CD4-positive, alpha-beta T cell (primary cell): Measurements from ENCODE around the gene JAK1. TPM values are rescaled to one million over a fixed set of nuclear protein-coding genes. Genes with fewer than 3 reads are reported as not detected.

Experiments
- ATAC-seq: fragments of 200-7000 bp; cut with Tn5 transposase; one replicate; pipeline ENCODE4 v1.10.0; 2022; ENCODE audit warnings: mild to moderate bottlenecking; ENCODE audit not compliant: poor library complexity
- CTCF ChIA-PET: fragments of 350-600 bp; sonication (Branson Sonifier 250); formaldehyde crosslinking; loops from one replicate; lab custom pipeline; 2021; ENCODE audit warnings: antibody characterized with exemption, inconsistent platforms; lab: Charles Lee
- POLR2A ChIA-PET: fragments of 350-600 bp; sonication (Branson Sonifier 250); formaldehyde crosslinking; loops from one replicate; lab custom pipeline; 2021; ENCODE audit warnings: antibody characterized with exemption, inconsistent platforms; lab: Charles Lee
- DNase-seq, 14 experiments: peaks; one replicate each; pipeline ENCODE4 v3.0.0-alpha.2; 2013 to 2020; ENCODE audit warnings: mixed read lengths in 2 of 14
- H3K27ac ChIP-seq, 2 donors: one replicate each; pipeline versions ENCODE4 v1.5.1 to v1.7.0; 2013; ENCODE audit warnings: low read length in 2 of 2, low read depth in 1 of 2, mild to moderate bottlenecking in 1 of 2
- H3K27me3 ChIP-seq, 2 experiments: 1 replicate in 1 of 2; 2 replicates in 1 of 2; pipeline versions ENCODE4 v1.6.1 to v1.7.0; 2013; ENCODE audit warnings: low read length in 2 of 2, control low read depth in 1 of 2, mild to moderate bottlenecking in 1 of 2, moderate library complexity in 1 of 2; ENCODE audit not compliant: insufficient read depth in 2 of 2, control insufficient read depth in 1 of 2
- H3K36me3 ChIP-seq: one replicate; pipeline ENCODE4 v1.6.1; 2013; ENCODE audit warnings: low read length, control low read depth; ENCODE audit not compliant: insufficient read depth
- H3K4me1 ChIP-seq: one replicate; pipeline ENCODE4 v1.6.1; 2013; ENCODE audit warnings: low read length, control low read depth; ENCODE audit not compliant: insufficient read depth
- H3K4me3 ChIP-seq: one replicate; pipeline ENCODE4 v1.5.1; 2013; ENCODE audit warnings: mild to moderate bottlenecking, low read length, moderate library complexity
- H3K9me3 ChIP-seq, 2 experiments: 1 replicate in 1 of 2; 2 replicates in 1 of 2; pipeline versions ENCODE4 v1.6.1 to v1.7.0; 2013; ENCODE audit warnings: low read length in 2 of 2, mild to moderate bottlenecking in 2 of 2, control low read depth in 1 of 2, moderate library complexity in 1 of 2; ENCODE audit not compliant: control insufficient read depth in 1 of 2, insufficient read depth in 1 of 2
- H3K27ac Mint-ChIP-seq: one replicate; pipeline ENCODE4 v1.8.0; 2020; ENCODE audit warnings: mixed read lengths
- H3K27me3 Mint-ChIP-seq: one replicate; pipeline ENCODE4 v1.8.0; 2021; ENCODE audit warnings: mixed read lengths
- H3K36me3 Mint-ChIP-seq: one replicate; pipeline ENCODE4 v1.8.0; 2021; ENCODE audit warnings: low read depth, mixed read lengths
- H3K4me1 Mint-ChIP-seq: one replicate; pipeline ENCODE4 v1.8.0; 2021; ENCODE audit warnings: low read depth, mixed read lengths
- H3K4me3 Mint-ChIP-seq: one replicate; pipeline ENCODE4 v1.8.0; 2020; ENCODE audit warnings: mild to moderate bottlenecking, mixed read lengths
- H3K9me3 Mint-ChIP-seq: one replicate; pipeline ENCODE4 v1.8.0; 2020; ENCODE audit warnings: mixed read lengths
- intact Hi-C, 2 experiments: fragments of 100-400 bp; cut with DNase I in 1 of 2; cut with micrococcal nuclease in 1 of 2; formaldehyde crosslinking; loops; one replicate each; pipeline versions ENCODE4 v1.15.1 to v1.9.0; 2023 to 2025; cut with DNase I, micrococcal nuclease
- total RNA-seq, 174 experiments: library from RNA in 2 of 174; stranded (reverse) in 2 of 174; gene quantifications; one replicate each; pipeline ENCODE4 v1.2.3 and lab custom pipeline; 2021 to 2026
- TF ChIP-seq, protein P1 (sequence below): fragments of 200-600 bp; IDR thresholded peaks from one replicate; pipeline ENCODE4 v1.8.0; 2022; ENCODE audit warnings: antibody characterized with exemption, mild to moderate bottlenecking

JAK1 gene
- total RNA-seq, 2 experiments from 2014 or later, result 240 to 252 TPM

DNA sequence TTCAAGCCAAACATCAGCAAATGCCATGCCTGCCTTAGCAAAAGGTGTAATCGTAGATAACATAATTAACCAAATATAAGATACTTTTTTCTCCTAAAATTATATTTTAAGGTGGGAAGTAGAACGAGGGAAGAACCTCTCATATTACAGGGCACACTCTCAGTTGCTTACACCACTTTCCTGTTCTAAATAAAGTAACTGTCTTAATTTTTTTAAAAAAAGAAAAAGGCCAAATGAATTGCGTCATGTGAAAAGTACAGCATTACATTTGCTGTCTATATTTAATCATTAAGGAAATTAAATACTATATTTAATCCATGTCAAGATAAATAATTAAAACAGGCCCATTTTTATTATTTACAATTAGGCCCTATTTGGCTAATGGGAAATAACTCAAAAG is 23.7 kb downstream of the JAK1 start:
- Mint-ChIP-seq H3K9me3 (no peaks in the 10 kb centered on the region), H3K36me3 (peaks cover 18% of the 10 kb centered on the region), H3K27me3 (no peaks in the 10 kb centered on the region), H3K4me3 (no peak overlapping the region), H3K27ac (no peak overlapping the region), H3K4me1 (peaks cover 92% of the 10 kb centered on the region)
- intact Hi-C loops, result no loop called here
- no peaks in the 10 kb centered on the region for H3K36me3 ChIP-seq
- peaks cover 0 to 2% of the 10 kb centered on the region in 2 experiments for H3K9me3 ChIP-seq
- no peak overlapping the region for H3K27ac ChIP-seq
- TF ChIP-seq, protein P1, sequence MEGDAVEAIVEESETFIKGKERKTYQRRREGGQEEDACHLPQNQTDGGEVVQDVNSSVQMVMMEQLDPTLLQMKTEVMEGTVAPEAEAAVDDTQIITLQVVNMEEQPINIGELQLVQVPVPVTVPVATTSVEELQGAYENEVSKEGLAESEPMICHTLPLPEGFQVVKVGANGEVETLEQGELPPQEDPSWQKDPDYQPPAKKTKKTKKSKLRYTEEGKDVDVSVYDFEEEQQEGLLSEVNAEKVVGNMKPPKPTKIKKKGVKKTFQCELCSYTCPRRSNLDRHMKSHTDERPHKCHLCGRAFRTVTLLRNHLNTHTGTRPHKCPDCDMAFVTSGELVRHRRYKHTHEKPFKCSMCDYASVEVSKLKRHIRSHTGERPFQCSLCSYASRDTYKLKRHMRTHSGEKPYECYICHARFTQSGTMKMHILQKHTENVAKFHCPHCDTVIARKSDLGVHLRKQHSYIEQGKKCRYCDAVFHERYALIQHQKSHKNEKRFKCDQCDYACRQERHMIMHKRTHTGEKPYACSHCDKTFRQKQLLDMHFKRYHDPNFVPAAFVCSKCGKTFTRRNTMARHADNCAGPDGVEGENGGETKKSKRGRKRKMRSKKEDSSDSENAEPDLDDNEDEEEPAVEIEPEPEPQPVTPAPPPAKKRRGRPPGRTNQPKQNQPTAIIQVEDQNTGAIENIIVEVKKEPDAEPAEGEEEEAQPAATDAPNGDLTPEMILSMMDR, result no peak
- DNase-seq (no peak), ATAC-seq (no peak)
- H3K4me3 ChIP-seq, result no peak overlapping the region
- ChIA-PET CTCF (no interaction called here), POLR2A (no interaction called here)
- peaks cover 33% of the 10 kb centered on the region for H3K4me1 ChIP-seq
- H3K27me3 ChIP-seq, result no peaks in the 10 kb centered on the region

DNA sequence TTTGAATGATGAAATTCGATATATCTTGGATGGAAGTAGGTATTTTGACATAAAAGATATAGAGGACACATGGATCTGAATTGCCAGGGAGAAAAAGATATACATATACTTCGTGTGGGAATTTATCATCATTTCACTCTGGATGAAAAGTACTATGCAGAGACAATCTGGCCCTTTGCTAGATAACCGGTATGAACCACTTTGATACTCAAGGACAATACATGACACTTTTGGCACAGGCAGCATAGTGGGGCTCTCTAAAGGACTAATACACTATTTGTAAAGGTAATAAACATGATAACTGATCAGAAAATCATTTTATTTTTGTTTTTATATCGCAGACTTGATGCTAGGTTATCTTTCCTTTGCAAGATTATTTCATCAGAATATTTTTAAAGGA is 24.2 kb downstream of the JAK1 start:
- peaks cover 31% of the 10 kb centered on the region for H3K4me1 ChIP-seq
- CTCF ChIA-PET, result interaction anchor here (1.1 kb wide), 1 partner anchor 31 kb away, joined by 3 read pairs; no protein-coding TSS in a partner anchor

DNA sequence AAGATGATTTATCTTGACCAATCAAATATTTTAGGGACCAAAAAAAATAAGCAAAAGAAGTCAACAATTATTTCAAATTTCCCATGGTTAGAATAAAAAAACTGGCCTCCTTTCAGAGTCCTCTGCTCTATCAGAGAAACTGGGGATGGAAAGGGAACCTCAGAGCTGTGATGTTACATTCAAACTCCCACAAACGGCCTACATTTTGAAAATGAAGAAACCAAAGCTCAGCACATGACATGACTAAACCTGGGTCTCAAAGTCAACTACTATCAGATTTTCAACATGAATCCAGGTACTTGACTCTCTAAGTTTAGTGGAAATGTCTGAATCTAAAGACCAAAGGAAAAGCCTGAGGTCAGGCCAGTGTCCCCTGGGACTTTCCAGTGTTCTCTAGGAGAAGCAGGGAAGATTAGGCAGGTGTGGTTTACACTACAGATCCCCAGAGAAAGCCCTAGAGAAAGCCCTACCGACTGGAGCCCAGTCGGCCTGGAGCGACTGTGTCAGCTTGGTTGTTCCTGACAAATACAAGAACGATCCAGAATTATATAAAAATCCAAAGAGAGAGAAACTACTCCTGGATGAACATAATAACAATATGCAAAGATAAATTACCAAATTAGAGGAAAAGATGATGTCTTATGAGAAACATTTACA is 24.8 kb downstream of the JAK1 start:
- Histone ChIP-seq H3K36me3 (no peaks in the 10 kb centered on the region), H3K4me3 (no peak overlapping the region), H3K4me1 (peaks cover 33% of the 10 kb centered on the region), H3K27ac (no peak overlapping the region), H3K27me3 (no peaks in the 10 kb centered on the region), H3K9me3 (peaks cover 0 to 3% of the 10 kb centered on the region in 2 experiments)
- no peaks in the 10 kb centered on the region for H3K27me3 Mint-ChIP-seq
- H3K9me3 Mint-ChIP-seq, result no peaks in the 10 kb centered on the region
- peaks cover 91% of the 10 kb centered on the region for H3K4me1 Mint-ChIP-seq
- peaks cover 18% of the 10 kb centered on the region for H3K36me3 Mint-ChIP-seq
- H3K27ac Mint-ChIP-seq, result peak overlapping the region; percentile 43
- DNase-seq (no peak), ATAC-seq (no peak)
- ChIA-PET CTCF (interaction anchor here (1.1 kb wide), 1 partner anchor 32 kb away, joined by 3 read pairs; no protein-coding TSS in a partner anchor), POLR2A (interaction anchor here (0.6 kb wide), 1 partner anchor 65 kb away, joined by 3 read pairs; no protein-coding TSS in a partner anchor)
- intact Hi-C loops, result no loop called here
- H3K4me3 Mint-ChIP-seq, result no peak overlapping the region
- TF ChIP-seq, protein P1, result no peak

More for the DNA sequence above, 24.2 kb downstream of the JAK1 start:
- Mint-ChIP-seq H3K27me3 (no peaks in the 10 kb centered on the region), H3K4me1 (peaks cover 92% of the 10 kb centered on the region), H3K27ac (no peak overlapping the region), H3K9me3 (no peaks in the 10 kb centered on the region), H3K36me3 (peaks cover 18% of the 10 kb centered on the region), H3K4me3 (no peak overlapping the region)
- Histone ChIP-seq H3K9me3 (peaks cover 0 to 3% of the 10 kb centered on the region in 2 experiments), H3K27me3 (no peaks in the 10 kb centered on the region), H3K4me3 (no peak overlapping the region), H3K36me3 (no peaks in the 10 kb centered on the region), H3K27ac (no peak overlapping the region)
- DNase-seq, result no peak
- POLR2A ChIA-PET, result no interaction called here
- TF ChIP-seq, protein P1, result no peak
- intact Hi-C loops, result no loop called here
- ATAC-seq, result no peak
